ENCODE results near the gene RAB27B. TPM values are rescaled to one million over a fixed set of nuclear protein-coding genes. Genes with fewer than 3 reads are reported as not detected.

RAB27B gene
- total and polyA plus RNA-seq, 2 of the 8 experiments (the other 6 are each of a cell fraction or from before 2014, with no cell fraction given): 0.05 to 0.60 TPM

- H3K14ac ChIP-seq (ENCODE audit: insufficient read length): no peak overlapping the region
- no peaks in the 10 kb centered on the region for H3K23me2 ChIP-seq (ENCODE audit: low read depth, low read length)
- ChIA-PET CTCF (ENCODE audit: partially characterized antibody) (interaction anchor here (0.7 to 1.2 kb wide), 3 partner anchors 11 to 67 kb away, joined by 3 to 4 read pairs (median 3); no protein-coding TSS in a partner anchor), POLR2A (ENCODE audit: partially characterized antibody) (no interaction called here)
- 90% methylated on average over 6 of the region's 6 CpGs; no CpG with 5 or more reads in 1 of the 2 experiments for WGBS, 2 experiments (ENCODE audit: extremely low coverage in 1 of 2, insufficient coverage in 1 of 2, insufficient read length in 1 of 2, insufficient replicate concordance in 2 of 2, low coverage in 1 of 2, low lambda C conversion rate in 2 of 2, missing lambda C conversion rate in 1 of 2)
- no peaks in the 10 kb centered on the region for H3K4me1 ChIP-seq (replicated peaks in 1 of 4; ENCODE audit: control insufficient read depth in 3 of 4, insufficient read depth in 4 of 4, low read length in 3 of 4)
- H3K56ac ChIP-seq (replicated peaks; ENCODE audit: insufficient read length, low read depth, low read length): no peak overlapping the region
- no peak overlapping the region for H2BK20ac ChIP-seq (ENCODE audit: low read length)
- H4K5ac ChIP-seq (ENCODE audit: insufficient read length, low read depth, low read length): no peak overlapping the region
- DNase-seq (ENCODE audit: low read depth in 1 of 2, low spot score in 2 of 2) (no peak), FAIRE-seq (no peak)
- H3K27me3 ChIP-seq (replicated peaks in 1 of 4; ENCODE audit: control insufficient read depth in 3 of 4, extremely low read depth in 1 of 4, insufficient read depth in 3 of 4, low read length in 3 of 4): no peaks in the 10 kb centered on the region
- no peak overlapping the region for H4K8ac ChIP-seq (ENCODE audit: extremely low read depth, insufficient read depth, low read length)
- H3K4ac ChIP-seq (replicated peaks; ENCODE audit: insufficient read length, low read depth, low read length): no peak overlapping the region
- H4K20me1 ChIP-seq (replicated peaks in 1 of 2; ENCODE audit: control insufficient read depth in 1 of 2, insufficient read depth in 2 of 2, low read length in 2 of 2): no peaks in the 10 kb centered on the region
- H3K9ac ChIP-seq (replicated peaks in 1 of 4; ENCODE audit: extremely low read depth in 1 of 4, low read depth in 3 of 4, low read length in 3 of 4): no peak overlapping the region
- no peak overlapping the region for H3K4me3 ChIP-seq (ENCODE audit: extremely low read depth in 1 of 4, insufficient read depth in 2 of 4, low read depth in 3 of 4, low read length in 4 of 4)
- H3K79me1 ChIP-seq (ENCODE audit: low read depth, low read length): no peaks in the 10 kb centered on the region
- H3K9me3 ChIP-seq (ENCODE audit: insufficient read depth in 2 of 2, low read depth in 1 of 2, low read length in 1 of 2): no peaks in the 10 kb centered on the region
- H3K18ac ChIP-seq (ENCODE audit: extremely low read depth, low read length): no peak overlapping the region
- H2BK120ac ChIP-seq (replicated peaks; ENCODE audit: low read depth, low read length): no peak overlapping the region
- H4K91ac ChIP-seq (replicated peaks; ENCODE audit: insufficient read length, low read length): no peak overlapping the region
- no peaks in the 10 kb centered on the region for H3K36me3 ChIP-seq (ENCODE audit: control insufficient read depth in 2 of 4, insufficient read depth in 4 of 4, low read length in 3 of 4)
- no peak overlapping the region for H2BK15ac ChIP-seq (ENCODE audit: low read length)
- no peak overlapping the region for H3K27ac ChIP-seq (ENCODE audit: low read depth, low read length)
- no peak overlapping the region for H2BK12ac ChIP-seq (ENCODE audit: low read depth, low read length)
- H3K79me2 ChIP-seq (ENCODE audit: control insufficient read depth in 1 of 2, insufficient read depth in 2 of 2, low read length in 2 of 2): no peaks in the 10 kb centered on the region
- no peak overlapping the region for H3K4me2 ChIP-seq (ENCODE audit: insufficient read depth in 1 of 2, low read depth in 2 of 2, low read length in 2 of 2)
- no peak overlapping the region for H3K23ac ChIP-seq (ENCODE audit: insufficient read length)
- no peak overlapping the region for H2BK5ac ChIP-seq (ENCODE audit: low read depth, low read length)
- no peak overlapping the region for H2AFZ ChIP-seq (ENCODE audit: low read length)
- no peak overlapping the region for H2AK5ac ChIP-seq (ENCODE audit: low read depth, low read length)
- TF ChIP-seq KDM4A (IDR thresholded peaks at IDR 0.05; ENCODE audit: low read depth, low read length, severe bottlenecking): no peak
- no peak for TF ChIP-seq SUZ12 (IDR thresholded peaks at IDR 0.05; ENCODE audit: low read length)
- no peak for TF ChIP-seq SIN3A (conservative IDR thresholded peaks at IDR 0.05 in 1 of 2, IDR thresholded peaks at IDR 0.05 in 1 of 2; ENCODE audit: low read depth in 1 of 2, low read length in 2 of 2)
- TF ChIP-seq JUN (IDR thresholded peaks at IDR 0.05; ENCODE audit: low read depth, low read length): no peak
- no peak for TF ChIP-seq SRF (IDR thresholded peaks at IDR 0.05; ENCODE audit: low read depth, low read length)
- no peak for TF ChIP-seq ASH2L (IDR thresholded peaks at IDR 0.05; ENCODE audit: low read length)
- TF ChIP-seq SIRT6 (IDR thresholded peaks at IDR 0.05; ENCODE audit: low read length): no peak
- TF ChIP-seq CTBP2 (IDR thresholded peaks at IDR 0.05; ENCODE audit: borderline replicate concordance, insufficient read depth, insufficient read length, low read length): no peak
- TF ChIP-seq ZNF274 (IDR thresholded peaks at IDR 0.05; ENCODE audit: borderline replicate concordance, extremely low read depth, low read length): no peak
- TF ChIP-seq RNF2 (IDR thresholded peaks at IDR 0.05; ENCODE audit: borderline replicate concordance, low read depth, low read length, missing control alignments, poor library complexity, severe bottlenecking): no peak
- TF ChIP-seq HDAC2 (IDR thresholded peaks at IDR 0.05; ENCODE audit: borderline replicate concordance in 1 of 2, low read depth in 2 of 2, low read length in 2 of 2): no peak
- no peak for TF ChIP-seq EZH2 (IDR thresholded peaks at IDR 0.05; ENCODE audit: low read depth, low read length, severe bottlenecking)
- no peak for TF ChIP-seq CREB1 (IDR thresholded peaks at IDR 0.05)
Observed at GRCh38 chr18:54919412-54919811, 91.1 kb downstream of the RAB27B start.
